H7 (cell line): ENCODE results near the gene RTL5. TPM values are rescaled to one million over a fixed set of nuclear protein-coding genes. Genes with fewer than 3 reads are reported as not detected.

Experiments
- DNase-seq: peaks from one replicate; pipeline ENCODE4 v3.0.0; 2012
- H3K27me3 ChIP-seq: 2 replicates; pipeline ENCODE4 v1.6.0; 2011; ENCODE audit warnings: mild to moderate bottlenecking, low read length; ENCODE audit not compliant: control insufficient read depth, insufficient read depth
- H3K36me3 ChIP-seq: replicated peaks from 2 replicates; pipeline ENCODE4 v1.5.1; 2011; ENCODE audit warnings: low read length; ENCODE audit not compliant: control insufficient read depth, insufficient read depth
- H3K4me3 ChIP-seq: 2 replicates; pipeline ENCODE4 v1.5.1; 2011; ENCODE audit warnings: low read depth, mild to moderate bottlenecking, control low read depth, low read length, moderate library complexity; ENCODE audit not compliant: insufficient read depth
- total RNA-seq: library from RNA; depleted of rRNA; stranded (reverse); fragments of >200 nt; shearing (Covaris generic); gene quantifications from 2 replicates; pipeline ENCODE4 v1.2.3, GENCODE V29; 2014; rRNA removed

The RTL5 gene
- total RNA-seq, 1 experiment from 2014 or later, result 1.5 TPM

DNA sequence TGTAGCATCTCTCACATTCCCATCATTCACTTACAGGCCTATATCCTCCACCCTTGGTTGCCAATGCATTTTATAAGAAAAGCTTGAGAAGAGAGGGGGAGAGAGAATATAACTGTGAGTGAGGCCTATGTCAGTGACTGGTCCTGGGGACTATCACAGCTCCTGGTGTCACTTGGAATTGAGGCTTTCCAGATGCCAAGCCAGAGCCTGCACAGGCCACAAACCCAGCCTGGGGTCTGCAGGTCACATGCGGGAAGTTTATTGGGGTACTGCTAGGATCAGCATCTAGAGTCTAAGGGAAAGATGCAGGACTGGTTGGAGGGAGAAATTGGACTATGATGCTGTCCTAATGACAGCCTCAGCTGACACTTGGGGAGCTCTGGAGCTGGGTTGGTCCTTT lies 47.6 kb downstream of the RTL5 start:
- DNase-seq, result no peak

DNA sequence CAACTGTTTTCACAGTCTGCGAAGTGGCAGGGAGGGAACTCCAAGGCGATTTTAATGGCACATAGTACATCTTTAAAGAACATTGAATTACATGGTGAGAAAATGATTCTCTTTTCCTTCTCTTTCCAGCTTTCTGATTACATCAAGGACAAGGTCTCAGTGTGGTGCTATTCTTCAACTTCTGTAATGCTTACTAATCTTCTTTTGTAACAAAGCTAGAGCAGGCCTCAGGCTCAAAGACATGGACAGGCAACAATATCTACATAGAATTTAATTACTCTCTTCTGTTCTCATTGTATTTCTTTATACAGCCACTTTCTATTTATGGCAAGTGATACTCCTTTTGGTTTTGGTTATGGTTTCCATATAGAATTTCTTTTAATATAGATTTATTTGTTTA lies 48.4 kb downstream of the RTL5 start:
- H3K27me3 ChIP-seq, result no peaks in the 10 kb centered on the region
- no peaks in the 10 kb centered on the region for H3K36me3 ChIP-seq
- H3K4me3 ChIP-seq, result no peak overlapping the region
- DNase-seq, result no peak

More for the DNA sequence above, 47.6 kb downstream of the RTL5 start:
- H3K4me3 ChIP-seq, result no peak overlapping the region
- no peaks in the 10 kb centered on the region for H3K36me3 ChIP-seq
- no peaks in the 10 kb centered on the region for H3K27me3 ChIP-seq

DNA sequence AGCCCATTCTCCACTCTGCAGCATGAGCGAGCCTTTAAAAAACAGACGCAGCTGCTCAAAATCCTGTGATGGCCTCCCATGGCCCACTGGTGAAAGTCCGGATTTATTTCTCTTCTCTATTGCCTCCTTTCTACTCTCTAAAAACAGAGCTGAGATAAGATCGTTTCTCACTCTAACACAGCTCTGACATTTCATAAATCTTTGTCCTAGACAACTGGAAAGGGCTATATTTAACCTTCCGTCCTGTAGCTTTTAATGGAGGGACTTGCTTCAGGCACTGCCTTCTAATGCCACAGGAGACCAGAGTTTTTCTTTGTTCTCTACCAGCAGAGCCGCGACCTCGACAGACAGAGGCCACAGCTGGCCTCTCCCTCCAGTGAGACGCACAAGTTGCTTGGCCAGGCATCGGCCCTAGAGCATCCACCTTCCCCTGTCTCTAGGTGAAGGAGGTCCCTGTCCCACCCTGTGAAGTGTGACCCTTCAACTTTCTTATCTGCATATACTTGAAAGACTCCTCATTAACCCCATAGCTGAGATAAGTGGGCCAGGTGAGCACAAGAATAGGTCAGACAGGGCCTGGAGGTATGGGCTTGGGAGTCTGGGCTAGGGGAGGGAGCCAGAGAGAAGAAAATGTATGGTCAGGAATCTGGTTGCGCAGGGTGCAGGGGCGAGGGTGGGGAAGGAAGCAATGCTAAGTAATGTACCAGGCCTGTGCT lies 50.0 kb downstream of the RTL5 start:
- H3K27me3 ChIP-seq, result no peaks in the 10 kb centered on the region
- no peak overlapping the region for H3K4me3 ChIP-seq
- DNase-seq, result no peak
- H3K36me3 ChIP-seq, result no peaks in the 10 kb centered on the region

DNA sequence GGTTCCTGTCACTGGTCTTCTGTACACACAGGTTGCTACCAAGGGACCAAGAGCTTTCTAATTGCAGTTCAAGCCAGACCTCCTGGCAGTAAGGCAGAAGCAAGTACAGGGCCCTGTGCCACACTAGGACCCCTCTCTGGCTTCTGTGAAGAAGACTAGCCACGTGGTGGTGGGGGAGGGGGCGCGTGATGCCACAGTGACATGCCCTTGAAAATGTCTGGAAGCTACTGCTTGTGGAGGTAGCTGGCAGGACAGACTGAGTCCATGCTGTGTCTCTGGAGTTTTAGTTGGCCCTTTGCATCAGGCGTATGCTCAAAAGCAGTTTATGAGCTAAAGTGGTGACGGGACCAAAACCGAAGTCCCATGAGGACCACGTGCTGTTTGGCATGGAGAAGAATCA lies 50.9 kb downstream of the RTL5 start:
- no peaks in the 10 kb centered on the region for H3K27me3 ChIP-seq
- H3K4me3 ChIP-seq, result no peak overlapping the region
- no peaks in the 10 kb centered on the region for H3K36me3 ChIP-seq
- no peak for DNase-seq

DNA sequence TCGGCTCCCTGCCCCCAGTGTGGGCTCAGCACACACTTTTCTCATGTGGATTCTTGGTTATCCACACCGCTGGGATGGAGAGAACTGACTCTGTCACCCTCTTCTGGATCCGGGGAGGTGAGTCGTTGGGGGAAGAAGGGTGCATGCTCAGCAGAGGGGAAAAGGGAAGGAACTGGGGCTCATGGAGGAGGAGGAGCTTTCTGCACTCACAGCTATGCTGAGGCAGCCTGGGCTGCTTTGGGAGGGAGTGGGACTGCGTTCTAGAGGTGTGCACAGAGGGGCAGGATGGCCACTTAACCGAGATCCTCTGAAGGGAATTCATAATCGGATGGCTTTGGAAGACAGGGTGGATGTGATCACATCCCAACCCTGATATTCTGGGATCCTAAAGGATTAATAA lies 51.6 kb downstream of the RTL5 start:
- no peak for DNase-seq
- H3K36me3 ChIP-seq, result no peaks in the 10 kb centered on the region
- no peaks in the 10 kb centered on the region for H3K27me3 ChIP-seq
- no peak overlapping the region for H3K4me3 ChIP-seq

DNA sequence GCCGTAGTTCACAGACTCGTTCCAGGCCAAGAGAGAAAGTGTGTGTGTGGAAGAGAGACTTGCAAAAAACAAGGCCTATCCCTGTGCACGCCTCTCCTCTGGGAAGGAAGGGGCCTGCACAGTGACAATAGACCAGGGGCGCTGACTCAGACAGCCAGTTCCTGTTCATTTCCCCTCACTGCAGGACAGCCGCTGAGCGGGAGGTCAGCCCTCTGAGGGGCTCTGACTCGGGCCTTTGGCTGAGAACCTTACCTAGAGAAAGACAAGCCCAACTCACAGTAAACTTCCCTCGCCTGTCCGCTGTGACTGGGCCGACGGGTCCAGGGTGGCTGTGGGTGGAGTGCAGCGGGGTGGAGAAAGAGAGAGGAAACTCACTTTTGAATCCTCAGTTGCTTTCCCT lies 52.1 kb downstream of the RTL5 start:
- DNase-seq, result no peak
- no peaks in the 10 kb centered on the region for H3K36me3 ChIP-seq
- no peaks in the 10 kb centered on the region for H3K27me3 ChIP-seq
- H3K4me3 ChIP-seq, result no peak overlapping the region

DNA sequence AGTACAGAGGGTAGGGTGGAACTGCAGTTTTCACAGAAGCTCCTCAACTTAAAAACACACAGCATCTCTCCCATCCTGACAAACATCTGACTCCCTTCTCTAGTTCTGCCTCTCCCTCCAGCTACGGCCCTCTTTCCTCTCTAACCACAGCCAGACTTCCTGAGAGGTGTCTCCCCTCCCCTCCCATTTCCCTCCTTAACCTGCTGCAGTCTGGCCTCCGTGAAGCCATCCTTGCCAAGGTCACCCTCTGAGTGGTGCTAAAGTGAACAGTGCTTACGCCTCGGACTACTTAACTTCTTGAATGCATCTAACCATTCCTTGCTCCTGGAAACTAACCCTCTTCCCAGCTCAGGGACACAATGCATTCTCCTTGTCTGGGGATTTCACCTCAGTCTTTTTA lies 53.3 kb downstream of the RTL5 start:
- DNase-seq, result no peak
- Histone ChIP-seq H3K4me3 (no peak overlapping the region), H3K36me3 (no peaks in the 10 kb centered on the region), H3K27me3 (no peaks in the 10 kb centered on the region)

Other genes starting within 250 kb of the RTL5 start
- 3.7 and 7.5 TPM in 2 replicates for gene NHSL2, start 221.1 kb downstream of the RTL5 start, total RNA-seq
- gene PIN4, start 49.8 kb upstream of the RTL5 start, total RNA-seq, result 26.5 and 28.8 TPM in 2 replicates
- 9.6 and 15.1 TPM in 2 replicates for gene ERCC6L, start 107.1 kb upstream of the RTL5 start, total RNA-seq
- gene RPS4X, start 145.3 kb upstream of the RTL5 start, total RNA-seq, result 1,750 and 1,887 TPM in 2 replicates
- 1.3 and 1.4 TPM in 2 replicates for gene CITED1, start 174.0 kb upstream of the RTL5 start, total RNA-seq